ENCODE measurements around the gene PDZD4.

DNA sequence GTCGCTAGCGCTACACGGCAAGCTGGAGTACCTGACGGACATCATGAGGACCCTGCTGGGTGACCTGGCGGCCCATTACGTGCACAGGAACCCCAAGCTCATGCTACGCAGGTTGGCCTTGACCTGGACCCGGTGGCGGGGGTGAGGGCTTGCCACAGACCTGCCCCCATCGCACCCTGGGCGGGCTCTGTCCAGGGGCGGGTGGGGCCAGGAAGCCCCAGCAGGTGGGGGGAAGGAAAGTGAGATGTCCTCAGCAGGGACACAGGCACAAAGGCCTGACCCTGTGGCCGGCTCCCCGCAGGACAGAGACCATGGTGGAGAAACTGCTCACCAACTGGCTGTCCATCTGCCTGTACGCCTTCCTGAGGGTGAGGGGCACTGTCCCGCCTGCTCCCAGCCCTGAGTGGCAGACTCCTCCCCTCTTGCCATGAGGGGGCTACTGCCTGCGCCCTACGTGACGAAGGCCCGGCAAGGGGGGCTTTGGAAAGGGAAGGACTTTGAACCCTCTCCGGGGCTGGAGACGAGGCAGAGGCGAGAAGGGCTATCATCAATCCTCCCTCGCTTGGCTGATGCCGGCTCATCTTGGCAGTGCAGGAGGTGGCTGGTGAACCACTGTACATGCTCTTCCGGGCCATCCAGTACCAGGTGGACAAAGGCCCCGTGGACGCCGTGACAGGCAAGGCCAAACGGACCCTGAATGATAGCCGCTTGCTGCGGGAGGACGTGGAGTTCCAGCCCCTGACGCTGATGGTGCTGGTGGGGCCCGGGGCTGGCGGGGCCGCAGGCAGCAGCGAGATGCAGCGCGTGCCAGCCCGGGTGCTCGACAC is 54.8 kb downstream of the PDZD4 start:
- TF ChIP-seq, protein P1, sequence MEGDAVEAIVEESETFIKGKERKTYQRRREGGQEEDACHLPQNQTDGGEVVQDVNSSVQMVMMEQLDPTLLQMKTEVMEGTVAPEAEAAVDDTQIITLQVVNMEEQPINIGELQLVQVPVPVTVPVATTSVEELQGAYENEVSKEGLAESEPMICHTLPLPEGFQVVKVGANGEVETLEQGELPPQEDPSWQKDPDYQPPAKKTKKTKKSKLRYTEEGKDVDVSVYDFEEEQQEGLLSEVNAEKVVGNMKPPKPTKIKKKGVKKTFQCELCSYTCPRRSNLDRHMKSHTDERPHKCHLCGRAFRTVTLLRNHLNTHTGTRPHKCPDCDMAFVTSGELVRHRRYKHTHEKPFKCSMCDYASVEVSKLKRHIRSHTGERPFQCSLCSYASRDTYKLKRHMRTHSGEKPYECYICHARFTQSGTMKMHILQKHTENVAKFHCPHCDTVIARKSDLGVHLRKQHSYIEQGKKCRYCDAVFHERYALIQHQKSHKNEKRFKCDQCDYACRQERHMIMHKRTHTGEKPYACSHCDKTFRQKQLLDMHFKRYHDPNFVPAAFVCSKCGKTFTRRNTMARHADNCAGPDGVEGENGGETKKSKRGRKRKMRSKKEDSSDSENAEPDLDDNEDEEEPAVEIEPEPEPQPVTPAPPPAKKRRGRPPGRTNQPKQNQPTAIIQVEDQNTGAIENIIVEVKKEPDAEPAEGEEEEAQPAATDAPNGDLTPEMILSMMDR (IDR thresholded peaks at IDR 0.05): no peak
- TF ChIP-seq EZH2phosphoT487 (IDR thresholded peaks at IDR 0.05; ENCODE audit: borderline replicate concordance, low read depth) (no peak), RXRA (IDR thresholded peaks at IDR 0.05; ENCODE audit: borderline replicate concordance, low read depth) (no peak)
- TF ChIP-seq, protein P2, sequence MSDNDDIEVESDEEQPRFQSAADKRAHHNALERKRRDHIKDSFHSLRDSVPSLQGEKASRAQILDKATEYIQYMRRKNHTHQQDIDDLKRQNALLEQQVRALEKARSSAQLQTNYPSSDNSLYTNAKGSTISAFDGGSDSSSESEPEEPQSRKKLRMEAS (IDR thresholded peaks at IDR 0.05; ENCODE audit: low read depth): no peak
